Measurements from ENCODE around the gene DUSP16. TPM values are rescaled to one million over a fixed set of nuclear protein-coding genes. Genes with fewer than 3 reads are reported as not detected.

Gene DUSP16
- total and polyA plus RNA-seq, 7 donors, result 8.6 to 27.3 (median 13.8) TPM

GRCh38 chr12:12518919-12519318 lies 43.7 kb downstream of the DUSP16 start:
- Histone ChIP-seq H3K4me3 (no peak overlapping the region), H3K27me3 (no peaks in the 10 kb centered on the region), H3K27ac (no peak overlapping the region), H3K9me3 (no peaks in the 10 kb centered on the region), H3K4me1 (peaks cover 0 to 1% (median 0%) of the 10 kb centered on the region in 4 donors), H3K36me3 (peaks cover 0 to 15% (median 6%) of the 10 kb centered on the region in 4 donors)
- WGBS, 2 donors, result 67 to 75% methylated on average over 4 of the region's 4 CpGs
- intact Hi-C loops (cut with DNase I), result no loop called here
- no peak for TF ChIP-seq POLR2A (IDR thresholded peaks at IDR 0.05)
- no peak for DNase-seq

GRCh38 chr12:12518464-12518845 lies 44.2 kb downstream of the DUSP16 start:
- no peak overlapping the region for H3K27ac ChIP-seq

GRCh38 chr12:12513416-12514006 lies 49.2 kb downstream of the DUSP16 start:
- intact Hi-C loops (cut with DNase I), result no loop called here
- no peak for DNase-seq
- H3K27ac ChIP-seq, result peak overlapping the region in 1 of 4 donors; percentile 14
- H3K4me1 ChIP-seq, result peaks cover 0 to 15% (median 9%) of the 10 kb centered on the region in 4 donors
- no peaks in the 10 kb centered on the region for H3K9me3 ChIP-seq
- whole genome bisulfite sequencing, 2 donors, result 77 to 91% methylated on average over 3 of the region's 3 CpGs
- peaks cover 0 to 9% (median 3%) of the 10 kb centered on the region in 4 donors for H3K36me3 ChIP-seq
- no peaks in the 10 kb centered on the region for H3K27me3 ChIP-seq
- no peak overlapping the region for H3K4me3 ChIP-seq
- TF ChIP-seq EP300 (IDR thresholded peaks at IDR 0.05), result no peak
- TF ChIP-seq POLR2A (IDR thresholded peaks at IDR 0.05), result no peak
- TF ChIP-seq POLR2AphosphoS5 (IDR thresholded peaks at IDR 0.05), result no peak
- TF ChIP-seq CTCF (IDR thresholded peaks at IDR 0.05), result no peak

More at GRCh38 chr12:12518464-12518845, 44.2 kb downstream of the DUSP16 start:
- no peak for DNase-seq
- Histone ChIP-seq H3K27me3 (no peaks in the 10 kb centered on the region), H3K4me3 (no peak overlapping the region), H3K36me3 (peaks cover 0 to 15% (median 6%) of the 10 kb centered on the region in 4 donors), H3K9me3 (no peaks in the 10 kb centered on the region), H3K4me1 (peaks cover 0 to 6% (median 2%) of the 10 kb centered on the region in 4 donors)
- TF ChIP-seq POLR2AphosphoS5 (IDR thresholded peaks at IDR 0.05) (no peak), CTCF (IDR thresholded peaks at IDR 0.05) (no peak), EP300 (IDR thresholded peaks at IDR 0.05) (no peak), POLR2A (IDR thresholded peaks at IDR 0.05) (no peak)
- intact Hi-C loops (cut with DNase I), result no loop called here
- 60 to 94% methylated on average over 3 of the region's 3 CpGs for WGBS, 2 donors

- WGBS, 2 donors, result 82 to 85% methylated on average over 5 of the region's 5 CpGs
- H3K36me3 ChIP-seq, result no peaks in the 10 kb centered on the region
Observed at GRCh38 chr12:12511895-12512711, 50.6 kb downstream of the DUSP16 start.

More at GRCh38 chr12:12511895-12512711, 50.6 kb downstream of the DUSP16 start:
- H3K27me3 ChIP-seq, result no peaks in the 10 kb centered on the region
- no peak overlapping the region for H3K4me3 ChIP-seq
- no peak overlapping the region for H3K27ac ChIP-seq
- no peaks in the 10 kb centered on the region for H3K9me3 ChIP-seq
- TF ChIP-seq POLR2A (IDR thresholded peaks at IDR 0.05) (no peak), CTCF (IDR thresholded peaks at IDR 0.05) (no peak), EP300 (IDR thresholded peaks at IDR 0.05) (no peak), POLR2AphosphoS5 (IDR thresholded peaks at IDR 0.05) (no peak)
- peaks cover 0 to 18% (median 12%) of the 10 kb centered on the region in 4 donors for H3K4me1 ChIP-seq
- intact Hi-C loops (cut with DNase I), result no loop called here
- no peak for DNase-seq

Measured in sigmoid colon (tissue), 7 donors.